ENCODE results near the gene C19orf25.

C19orf25 gene

DNA sequence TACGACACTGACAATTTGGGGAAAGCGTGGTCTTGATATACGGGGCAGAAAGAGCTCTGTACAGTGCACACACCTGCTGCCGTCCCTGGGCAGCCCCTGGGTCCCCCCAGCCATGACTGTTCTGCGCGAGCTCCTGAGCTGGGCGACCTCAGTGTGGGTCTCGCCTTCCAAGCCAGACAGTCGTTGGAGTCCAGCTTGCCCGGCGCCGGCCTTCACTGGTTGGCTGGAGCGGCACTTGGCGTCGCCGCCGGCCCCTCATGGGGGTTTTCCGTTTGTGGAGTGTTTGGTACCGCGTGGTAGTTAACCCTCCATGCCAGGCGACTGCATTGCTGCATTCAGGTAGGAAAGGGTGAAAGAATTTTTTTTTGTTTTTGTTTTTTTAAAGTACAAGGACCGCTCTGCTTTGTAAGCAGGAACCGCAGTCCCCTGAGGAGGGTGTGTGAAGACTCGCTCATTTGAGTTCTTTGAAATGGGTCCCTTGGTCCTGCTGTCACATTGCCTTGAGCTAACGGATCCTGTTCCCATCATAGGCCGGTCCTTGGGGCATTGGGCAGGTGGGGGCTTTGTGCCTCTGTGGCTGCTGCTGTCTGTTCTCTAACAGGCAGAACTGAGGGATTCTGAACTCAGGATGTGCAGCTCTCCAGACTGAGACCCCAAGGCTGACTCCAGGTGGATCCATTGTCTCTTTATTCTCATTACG lies 51.6 kb downstream of the C19orf25 start:
- FAIRE-seq: no peak

DNA sequence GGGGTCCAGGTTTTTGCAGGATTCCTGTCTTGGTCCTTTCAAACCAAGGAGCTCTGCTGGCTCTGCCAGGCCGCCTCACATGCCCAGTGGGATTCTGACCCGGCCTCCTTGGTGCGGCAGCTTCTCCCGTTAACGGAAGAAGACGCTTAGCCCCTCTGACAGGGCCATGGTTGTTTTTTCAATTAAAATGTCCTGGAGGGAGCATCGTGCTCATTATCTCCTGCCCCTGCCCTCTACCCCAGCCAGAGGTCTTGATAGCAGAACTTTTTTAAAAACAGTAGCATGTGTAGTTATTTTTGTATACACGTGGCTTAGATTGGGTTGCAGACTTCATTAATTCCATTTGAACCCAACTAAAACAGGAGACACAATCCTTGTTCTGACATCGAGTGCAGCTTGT lies 52.3 kb downstream of the C19orf25 start:
- FAIRE-seq: no peak

- no peak for FAIRE-seq
Measured at GRCh38 chr19:1425902-1426301, 53.1 kb downstream of the C19orf25 start.

- FAIRE-seq: no peak
Measured at GRCh38 chr19:1425102-1425837, 53.7 kb downstream of the C19orf25 start.

- no peak for FAIRE-seq
Measured at GRCh38 chr19:1424192-1424955, 54.6 kb downstream of the C19orf25 start.

DNA sequence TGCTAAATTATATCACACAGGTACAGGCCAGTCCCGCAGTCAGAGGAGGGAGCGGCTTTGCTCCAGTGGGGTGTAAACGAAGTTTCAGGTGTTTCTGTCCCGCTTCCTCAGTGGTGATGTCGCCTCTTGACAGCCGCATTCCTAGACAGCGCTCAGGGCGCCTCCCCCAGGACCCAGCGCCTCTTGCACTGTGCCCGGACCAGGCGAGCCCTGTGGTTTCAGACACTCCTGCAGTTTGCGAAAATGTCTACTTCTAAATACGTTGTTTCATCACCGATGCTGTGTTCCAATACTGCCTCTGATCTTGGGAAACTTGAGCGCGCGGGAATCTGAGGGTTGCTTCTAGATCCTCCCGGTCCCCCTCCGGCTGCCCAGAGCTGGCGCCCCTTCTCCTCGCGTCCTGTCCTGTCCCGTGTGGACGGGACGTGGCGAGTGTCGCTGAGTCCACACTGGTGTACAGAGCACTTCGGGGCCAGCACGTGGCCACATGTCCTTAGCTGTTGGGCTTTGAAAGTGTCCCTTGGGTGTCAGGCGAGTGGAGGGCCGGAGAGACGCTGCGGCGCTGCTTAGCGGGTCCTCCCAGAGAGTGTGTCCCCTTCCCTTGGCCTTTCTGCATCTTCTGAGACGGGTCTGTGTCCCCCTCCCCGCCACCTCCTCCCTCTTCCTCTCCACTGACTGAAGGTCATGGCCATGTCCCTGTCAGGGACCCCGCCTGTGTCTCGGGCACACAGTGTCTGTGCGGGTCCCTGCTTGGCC lies 55.4 kb downstream of the C19orf25 start:
- FAIRE-seq: no peak
